GM19351 (cell line): ENCODE data around the gene ODAD3.

Source experiments
- ATAC-seq: cut with Tn5 transposase; IDR thresholded peaks from one replicate; pipeline ENCODE4 v1.9.1; 2021; ENCODE audit warnings: mild to moderate bottlenecking, moderate library complexity; ENCODE audit not compliant: unreplicated experiment

Gene ODAD3

GRCh38 chr19:11378319-11379189 lies 56.4 kb downstream of the ODAD3 start:
- ATAC-seq = no peak

- no peak for ATAC-seq
These were observed 57.2 kb downstream of the ODAD3 start for GRCh38 chr19:11377756-11378155.

GRCh38 chr19:11377237-11377636 lies 57.7 kb downstream of the ODAD3 start:
- no peak for ATAC-seq

- ATAC-seq = no peak
These were observed 59.6 kb downstream of the ODAD3 start for GRCh38 chr19:11375143-11375948.

- ATAC-seq = peak; percentile 84
These were observed 60.3 kb downstream of the ODAD3 start, which contains the start of gene SWSAP1 for GRCh38 chr19:11374433-11375142. SWSAP1 (plus strand) TSS chr19:11374666; CDS start chr19:11374681, 15 bp downstream.

GRCh38 chr19:11373885-11374432 lies 61.0 kb downstream of the ODAD3 start:
- ATAC-seq = no peak

- ATAC-seq = no peak
These were observed 61.6 kb downstream of the ODAD3 start for GRCh38 chr19:11373166-11373884.

- ATAC-seq = no peak
These were observed 64.2 kb downstream of the ODAD3 start for GRCh38 chr19:11370744-11371143.
